ENCODE results near the gene HS3ST3B1. TPM values are rescaled to one million over a fixed set of nuclear protein-coding genes. Genes with fewer than 3 reads are reported as not detected.

The HS3ST3B1 gene
- total RNA-seq: 0.43 and 1.0 TPM in 2 replicates

DNA sequence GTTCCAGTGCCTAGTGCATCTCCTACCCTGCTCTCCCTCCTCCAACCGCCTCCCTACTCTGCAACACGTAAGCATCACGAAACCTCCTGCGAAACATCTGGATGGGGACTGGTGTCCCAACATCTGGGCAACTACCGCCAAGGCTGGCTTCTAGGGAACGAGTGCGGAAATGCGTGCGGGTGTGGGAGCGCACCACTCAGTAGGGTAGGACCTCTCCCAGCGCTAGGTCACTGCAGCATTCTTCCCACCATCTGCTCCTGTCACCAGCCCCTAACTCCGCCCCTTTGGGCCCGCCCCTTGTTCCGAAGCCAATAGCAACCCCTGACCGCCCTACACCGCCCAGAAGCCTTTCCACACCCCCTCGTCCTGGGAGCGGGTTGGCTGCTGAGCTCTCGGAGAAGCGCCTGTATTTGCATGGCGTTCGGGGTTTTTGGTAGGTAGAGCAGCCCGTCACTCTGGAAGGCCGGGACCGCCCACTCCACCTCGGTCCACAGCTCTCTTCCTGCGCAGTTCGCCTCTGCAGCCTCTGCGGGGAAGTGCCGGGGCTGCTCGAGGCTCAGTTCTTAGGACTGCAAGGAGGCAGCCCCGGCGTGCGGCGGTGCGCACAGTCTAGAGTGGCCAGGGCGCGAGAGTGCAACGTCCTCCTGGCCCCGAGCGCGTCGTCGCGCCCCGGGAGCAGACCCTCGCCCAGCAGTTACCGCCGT lies at the start of gene HS3ST3B1:
Gene HS3ST3B1, plus strand, starts transcription at position 507 of the 704 bp plus-strand sequence. CDS start 438 bp downstream, outside the sequence.

Other genes with a start within 250 kb of the HS3ST3B1 start
- gene COX10, start 231.6 kb upstream of the HS3ST3B1 start, total RNA-seq: 7.2 and 14.7 TPM in 2 replicates
- not detected in 2 replicates for gene CDRT15, start 64.2 kb upstream of the HS3ST3B1 start, total RNA-seq

All from dermis lymphatic vessel endothelial cell (primary cell).